Embryonic facial prominence (tissue), 1 donor: ENCODE data around the gene TTLL7.

Experiments used
- DNase-seq: peaks from one replicate; pipeline ENCODE4 v3.0.0-alpha.2; 2016; ENCODE audit errors: extremely low spot score

The TTLL7 gene

GRCh38 chr1:83816836-83817235 lies 182.1 kb downstream of the TTLL7 start:
- DNase-seq = no peak

- no peak for DNase-seq
Observed at GRCh38 chr1:83815330-83815729, 183.6 kb downstream of the TTLL7 start.
